MM.1S (cell line): ENCODE results near the gene EMILIN3.

Source experiments
- DNase-seq: peaks from one replicate; pipeline ENCODE4 v3.0.0-alpha.2; 2015
- H2AFZ ChIP-seq: fragments of 300-600 bp; sonication (generic); 2 replicates; pipeline ENCODE4 v1.6.0; 2016; ENCODE audit warnings: antibody characterized with exemption, low read length
- H3F3A ChIP-seq: fragments of 300-600 bp; sonication (generic); 2 replicates; pipeline ENCODE4 v1.6.1; 2016; ENCODE audit warnings: mild to moderate bottlenecking, antibody characterized with exemption, low read length, moderate library complexity, mixed read lengths; ENCODE audit not compliant: insufficient read depth
- H3K27ac ChIP-seq: fragments of 300-600 bp; sonication (generic); 2 replicates; pipeline ENCODE4 v1.5.1; 2016; ENCODE audit warnings: mild to moderate bottlenecking, low read length
- H3K27me3 ChIP-seq: fragments of 300-600 bp; sonication (generic); replicated peaks from 2 replicates; pipeline ENCODE4 v1.6.0; 2016; ENCODE audit warnings: low read length; ENCODE audit not compliant: insufficient read depth
- H3K36me3 ChIP-seq: fragments of 300-600 bp; sonication (generic); replicated peaks from 2 replicates; pipeline ENCODE4 v1.6.1; 2016; ENCODE audit warnings: mild to moderate bottlenecking, low read length, mixed read lengths; ENCODE audit not compliant: insufficient read depth
- H3K4me1 ChIP-seq: fragments of 300-600 bp; sonication (generic); 2 replicates; pipeline ENCODE4 v1.6.1; 2016; ENCODE audit warnings: low read length, mixed read lengths
- H3K4me2 ChIP-seq: fragments of 300-600 bp; sonication (generic); 2 replicates; pipeline ENCODE4 v1.6.0; 2016; ENCODE audit warnings: low read depth, low read length
- H3K4me3 ChIP-seq: fragments of 300-600 bp; sonication (generic); 2 replicates; pipeline ENCODE4 v1.5.1; 2016; ENCODE audit warnings: low read length, mixed read lengths
- H3K79me2 ChIP-seq: fragments of 300-600 bp; sonication (generic); 2 replicates; pipeline ENCODE4 v1.6.1; 2016; ENCODE audit warnings: mixed run types, low read length, mixed read lengths
- H3K9ac ChIP-seq: fragments of 300-600 bp; sonication (generic); 2 replicates; pipeline ENCODE4 v1.6.1; 2016; ENCODE audit warnings: low read length, mixed read lengths
- H3K9me2 ChIP-seq: fragments of 300-600 bp; sonication (generic); replicated peaks from 2 replicates; pipeline ENCODE4 v1.6.1; 2016; ENCODE audit warnings: mild to moderate bottlenecking, low read length, mixed read lengths; ENCODE audit not compliant: insufficient read depth
- H3K9me3 ChIP-seq: fragments of 300-600 bp; sonication (generic); replicated peaks from 2 replicates; pipeline ENCODE4 v1.6.1; 2016; ENCODE audit warnings: mild to moderate bottlenecking, low read length, mixed read lengths; ENCODE audit not compliant: insufficient read depth
- H4K20me1 ChIP-seq: fragments of 300-600 bp; sonication (generic); 2 replicates; pipeline ENCODE4 v1.6.1; 2016; ENCODE audit warnings: mild to moderate bottlenecking, low read length, moderate library complexity, mixed read lengths; ENCODE audit not compliant: insufficient read depth
- EZH2 ChIP-seq: fragments of 300-600 bp; sonication (generic); optimal IDR thresholded peaks from 2 replicates; pipeline ENCODE3; 2017; ENCODE audit warnings: low read depth, mild to moderate bottlenecking, antibody characterized with exemption, low read length, mixed read lengths
- EZH2phosphoT487 ChIP-seq: fragments of 300-600 bp; sonication (generic); IDR thresholded peaks from 2 replicates; pipeline ENCODE4 v1.6.1; 2018; ENCODE audit warnings: antibody characterized with exemption, low read length
- TF ChIP-seq, protein P1 (sequence below): fragments of 300-600 bp; sonication (generic); IDR thresholded peaks from 2 replicates; pipeline ENCODE4 v1.5.1; 2016; ENCODE audit warnings: antibody characterized with exemption, low read length, mixed read lengths

Gene EMILIN3

DNA sequence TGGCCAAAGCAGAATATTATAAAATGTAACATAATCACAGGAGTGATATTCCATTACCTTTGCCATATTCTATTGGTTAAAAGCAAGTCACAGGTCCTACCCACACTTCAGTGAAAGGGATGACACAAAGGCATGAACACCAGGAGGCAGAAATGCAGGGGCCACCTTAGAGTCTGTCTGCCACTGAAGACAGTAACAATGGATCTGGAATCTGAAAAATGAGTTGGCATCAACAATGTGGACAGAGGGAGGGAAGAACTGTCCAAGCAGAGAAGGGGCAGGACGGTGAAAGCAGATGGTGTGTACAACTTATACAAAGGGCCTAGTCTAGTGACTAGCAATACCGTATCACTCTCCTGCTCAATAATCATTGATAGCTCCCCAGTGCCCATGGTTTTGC, 32.6 kb downstream of the EMILIN3 start:
- no peaks in the 10 kb centered on the region for H3K36me3 ChIP-seq
- H3K4me3 ChIP-seq: no peak overlapping the region
- no peaks in the 10 kb centered on the region for H3K27me3 ChIP-seq
- no peaks in the 10 kb centered on the region for H3K9me3 ChIP-seq
- peaks cover 10% of the 10 kb centered on the region for H3K4me1 ChIP-seq
- no peak overlapping the region for H3K9ac ChIP-seq
- no peak overlapping the region for H2AFZ ChIP-seq
- H3K9me2 ChIP-seq: no peaks in the 10 kb centered on the region
- no peak for DNase-seq
- no peak overlapping the region for H3K4me2 ChIP-seq
- H3F3A ChIP-seq: no peaks in the 10 kb centered on the region
- TF ChIP-seq, protein P1, sequence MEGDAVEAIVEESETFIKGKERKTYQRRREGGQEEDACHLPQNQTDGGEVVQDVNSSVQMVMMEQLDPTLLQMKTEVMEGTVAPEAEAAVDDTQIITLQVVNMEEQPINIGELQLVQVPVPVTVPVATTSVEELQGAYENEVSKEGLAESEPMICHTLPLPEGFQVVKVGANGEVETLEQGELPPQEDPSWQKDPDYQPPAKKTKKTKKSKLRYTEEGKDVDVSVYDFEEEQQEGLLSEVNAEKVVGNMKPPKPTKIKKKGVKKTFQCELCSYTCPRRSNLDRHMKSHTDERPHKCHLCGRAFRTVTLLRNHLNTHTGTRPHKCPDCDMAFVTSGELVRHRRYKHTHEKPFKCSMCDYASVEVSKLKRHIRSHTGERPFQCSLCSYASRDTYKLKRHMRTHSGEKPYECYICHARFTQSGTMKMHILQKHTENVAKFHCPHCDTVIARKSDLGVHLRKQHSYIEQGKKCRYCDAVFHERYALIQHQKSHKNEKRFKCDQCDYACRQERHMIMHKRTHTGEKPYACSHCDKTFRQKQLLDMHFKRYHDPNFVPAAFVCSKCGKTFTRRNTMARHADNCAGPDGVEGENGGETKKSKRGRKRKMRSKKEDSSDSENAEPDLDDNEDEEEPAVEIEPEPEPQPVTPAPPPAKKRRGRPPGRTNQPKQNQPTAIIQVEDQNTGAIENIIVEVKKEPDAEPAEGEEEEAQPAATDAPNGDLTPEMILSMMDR: no peak
- TF ChIP-seq EZH2phosphoT487 (no peak), EZH2 (no peak)
- H3K79me2 ChIP-seq: no peaks in the 10 kb centered on the region
- H3K27ac ChIP-seq: no peak overlapping the region
- no peaks in the 10 kb centered on the region for H4K20me1 ChIP-seq

- Histone ChIP-seq H3K27ac (no peak overlapping the region), H3K9me2 (no peaks in the 10 kb centered on the region), H4K20me1 (no peaks in the 10 kb centered on the region), H3K4me3 (no peak overlapping the region), H3F3A (no peaks in the 10 kb centered on the region), H3K36me3 (no peaks in the 10 kb centered on the region), H3K9ac (no peak overlapping the region), H3K9me3 (no peaks in the 10 kb centered on the region), H3K4me1 (peaks cover 11% of the 10 kb centered on the region), H3K79me2 (no peaks in the 10 kb centered on the region), H3K27me3 (no peaks in the 10 kb centered on the region), H2AFZ (no peak overlapping the region), H3K4me2 (no peak overlapping the region)
- TF ChIP-seq EZH2phosphoT487: no peak
- no peak for TF ChIP-seq EZH2
- TF ChIP-seq, protein P1: no peak
- DNase-seq: no peak
Measured at GRCh38 chr20:41331731-41332130, 34.9 kb downstream of the EMILIN3 start.

DNA sequence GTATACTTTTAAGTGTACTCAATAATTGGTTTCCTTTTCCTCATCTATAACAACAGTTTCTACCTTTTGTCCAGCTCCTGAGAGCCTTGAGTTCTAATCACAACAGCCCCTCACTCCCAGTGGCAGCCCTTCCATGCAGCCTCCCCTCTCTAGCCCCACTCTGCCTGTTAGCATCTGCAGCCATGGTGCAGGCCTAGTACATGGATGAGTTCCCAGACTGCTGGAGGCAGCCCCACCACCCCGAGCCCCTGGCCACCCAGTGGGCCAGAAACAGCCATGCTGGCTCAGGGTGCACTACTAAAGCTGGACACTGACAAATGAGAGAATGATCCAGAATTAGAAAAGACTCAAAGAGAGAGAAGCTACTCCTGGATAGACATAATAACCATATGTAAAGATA, 35.7 kb downstream of the EMILIN3 start:
- Histone ChIP-seq H3K4me1 (peaks cover 11% of the 10 kb centered on the region), H3K9me2 (no peaks in the 10 kb centered on the region), H3K9ac (no peak overlapping the region), H3K27ac (no peak overlapping the region), H3K4me2 (no peak overlapping the region), H3K36me3 (no peaks in the 10 kb centered on the region), H3K9me3 (no peaks in the 10 kb centered on the region), H2AFZ (no peak overlapping the region), H4K20me1 (no peaks in the 10 kb centered on the region), H3K4me3 (no peak overlapping the region), H3F3A (no peaks in the 10 kb centered on the region), H3K27me3 (no peaks in the 10 kb centered on the region), H3K79me2 (no peaks in the 10 kb centered on the region)
- no peak for DNase-seq
- no peak for TF ChIP-seq EZH2

GRCh38 chr20:41330343-41330720, 36.3 kb downstream of the EMILIN3 start:
- H3K9ac ChIP-seq: no peak overlapping the region

More at GRCh38 chr20:41330343-41330720, 36.3 kb downstream of the EMILIN3 start:
- H3K27ac ChIP-seq: no peak overlapping the region
- H3K4me3 ChIP-seq: no peak overlapping the region
- H3K36me3 ChIP-seq: no peaks in the 10 kb centered on the region
- no peaks in the 10 kb centered on the region for H3K79me2 ChIP-seq
- no peaks in the 10 kb centered on the region for H3F3A ChIP-seq
- no peaks in the 10 kb centered on the region for H3K27me3 ChIP-seq
- H3K9me2 ChIP-seq: no peaks in the 10 kb centered on the region
- TF ChIP-seq, protein P1: no peak
- TF ChIP-seq EZH2: no peak
- no peak for TF ChIP-seq EZH2phosphoT487
- H4K20me1 ChIP-seq: no peaks in the 10 kb centered on the region
- peaks cover 11% of the 10 kb centered on the region for H3K4me1 ChIP-seq
- H2AFZ ChIP-seq: 0 out of 2 replicates have a peak overlapping the region, but pooled peaks have one; percentile 82
- no peak for DNase-seq
- H3K4me2 ChIP-seq: no peak overlapping the region
- H3K9me3 ChIP-seq: no peaks in the 10 kb centered on the region
